K562 (cell line): ENCODE measurements around the gene TMPRSS9. TPM values are rescaled to one million over a fixed set of nuclear protein-coding genes. Genes with fewer than 3 reads are reported as not detected.
A peak's percentile ranks its signal among the peaks of the same experiment; 100 is the strongest.

Source experiments
- BCOR ChIP-seq: fragments of 450-650 bp; IDR thresholded peaks from 2 replicates; pipeline ENCODE4 v1.6.1; 2016
- CREM ChIP-seq: IDR thresholded peaks from 2 replicates; pipeline ENCODE4 v1.6.1; 2014; ENCODE audit warnings: antibody characterized with exemption, low read depth
- KLF6 ChIP-seq: fragments of 250-450 bp; sonication (Bioruptor Pico); IDR thresholded peaks from 2 replicates; pipeline ENCODE4 v1.4.0; 2020; ENCODE audit warnings: mild to moderate bottlenecking, moderate library complexity, borderline replicate concordance
- NFATC3 ChIP-seq: fragments of 450-650 bp; IDR thresholded peaks from 2 replicates; pipeline ENCODE4 v1.6.1; 2017; ENCODE audit warnings: mild to moderate bottlenecking
- NFXL1 ChIP-seq: fragments of 450-650 bp; formaldehyde crosslinking; IDR thresholded peaks from 2 replicates; pipeline ENCODE4 v1.4.0; 2021; ENCODE audit warnings: mild to moderate bottlenecking
- POLR2AphosphoS2 ChIP-seq: IDR thresholded peaks from 2 replicates; pipeline ENCODE4 v1.6.1; 2012; ENCODE audit warnings: low read length, improper control_type of control experiment
- RBM14 ChIP-seq: fragments of 200-400 bp; formaldehyde crosslinking; IDR thresholded peaks from 2 replicates; pipeline ENCODE4 v1.6.1; 2018; ENCODE audit warnings: low read depth, mild to moderate bottlenecking, low read length, moderate library complexity, borderline replicate concordance; ENCODE audit not compliant: insufficient read depth
- ZNF24 ChIP-seq: fragments of 450-650 bp; IDR thresholded peaks from 2 replicates; pipeline ENCODE4 v1.6.1; 2016
- ZNF589 ChIP-seq: fragments of 200-800 bp; sonication (Bioruptor generic); IDR thresholded peaks from 2 replicates; pipeline ENCODE4 v1.6.1; 2016; ENCODE audit warnings: low read depth, missing genetic modification characterization, missing compliant biosample characterization
- polyA plus RNA-seq, 8 experiments: library from polyadenylated mRNA; depleted of rRNA in 4 of 8; stranded (reverse) in 5 of 8; unstranded in 3 of 8; fragments of >200 nt; fragmentation: Nextera tagmentation in 2 of 8; fragmentation: Illumina TruSeq in 1 of 8; extraction: Ambion mirVana in 2 of 8; extraction: Trizol in 1 of 8; gene quantifications; 2 replicates each; pipeline versions ENCODE4 v1.2.1 to v1.2.3, GENCODE V29; 2011 to 2014; ENCODE audit warnings: inconsistent platforms in 1 of 8, missing spikeins in 1 of 8
- total RNA-seq, 7 experiments: library from RNA; depleted of rRNA in 6 of 7; stranded (reverse); fragments of >200 nt in 6 of 7; fragmentation: Illumina TruSeq in 2 of 7; extraction: Trizol in 2 of 7; gene quantifications; 2 replicates each; pipeline versions ENCODE4 v1.2.1 to v1.2.3, GENCODE V29; 2011 to 2021; ENCODE audit warnings: low replicate concordance in 1 of 7
- TF ChIP-seq, protein P1 (sequence below): fragments of 250-450 bp; sonication (Bioruptor Pico); IDR thresholded peaks from 2 replicates; pipeline ENCODE4 v1.8.0; 2022; ENCODE audit warnings: moderate library complexity, mild to moderate bottlenecking, inconsistent platforms
- TF ChIP-seq, protein P2 (sequence below): fragments of 250-450 bp; sonication (Bioruptor Pico); IDR thresholded peaks from 2 replicates; pipeline ENCODE4 v1.9.0; 2021; ENCODE audit warnings: mild to moderate bottlenecking, inconsistent platforms
- TF ChIP-seq, protein P3 (sequence below): fragments of 250-450 bp; sonication (Bioruptor Pico); IDR thresholded peaks from 2 replicates; pipeline ENCODE4 v1.8.0; 2022; ENCODE audit warnings: moderate library complexity, mild to moderate bottlenecking, inconsistent platforms

TMPRSS9 gene
- total and polyA plus RNA-seq, 9 of the 15 experiments (the other 6 are each of a cell fraction or from before 2014, with no cell fraction given), result 0.01 to 0.03 TPM; not detected in 7

DNA sequence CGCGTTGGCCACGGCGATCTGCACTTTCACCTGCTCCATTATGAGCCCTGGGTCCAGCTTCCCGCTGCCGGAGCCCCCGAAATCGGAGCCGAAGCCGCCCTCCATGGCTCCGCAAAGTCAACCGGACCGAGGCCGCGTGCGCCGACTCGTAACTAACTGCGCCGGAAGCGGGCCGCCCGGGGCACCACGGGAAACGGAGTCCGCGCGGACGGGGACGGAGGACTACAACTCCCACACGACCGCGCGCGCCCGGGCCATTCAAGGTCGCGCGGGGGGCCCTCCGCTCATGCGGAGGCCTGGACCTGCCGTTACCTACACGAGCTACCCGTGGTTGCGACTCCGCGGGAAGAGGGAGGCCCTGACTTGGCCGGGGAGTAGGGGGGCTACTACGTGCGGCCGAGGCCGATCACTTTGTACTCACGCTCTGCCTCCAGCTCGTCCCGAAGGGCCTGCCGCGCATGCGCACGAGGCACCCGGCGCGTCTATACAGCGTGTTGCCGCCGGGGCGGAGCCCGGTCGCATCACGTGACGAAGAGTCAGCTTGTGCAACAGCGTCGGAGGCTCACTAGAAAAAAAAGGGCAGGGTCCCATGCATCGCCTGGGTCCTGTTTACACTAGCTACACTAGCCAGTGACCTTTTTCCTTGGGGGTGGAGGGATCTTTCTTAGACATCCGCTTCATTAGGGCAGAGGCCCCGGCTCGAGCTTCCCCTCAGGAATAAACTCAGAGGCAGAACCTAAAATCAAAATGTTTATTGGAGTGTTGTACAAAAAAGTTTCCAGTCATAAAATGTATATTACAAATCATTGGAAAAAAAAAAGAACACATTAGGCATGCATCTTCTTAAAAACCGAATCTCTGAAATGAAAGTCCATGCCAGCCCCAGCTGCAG is 67.6 kb downstream of the TMPRSS9 start, which contains the start of gene TIMM13 (continued):
- TF ChIP-seq NFXL1 (CRISPR knock-in tag) (no peak), CREM (peak; percentile 96), KLF6 (no peak; the same call in 1 of the 2 replicates), RBM14 (no peak), POLR2AphosphoS2 (peak; percentile 98), NFATC3 (no peak), ZNF24 (no peak), BCOR (no peak), ZNF589 (CRISPR knock-in tag) (peak; percentile 77; the same call in 1 of the 2 replicates)
- TF ChIP-seq, protein P1, sequence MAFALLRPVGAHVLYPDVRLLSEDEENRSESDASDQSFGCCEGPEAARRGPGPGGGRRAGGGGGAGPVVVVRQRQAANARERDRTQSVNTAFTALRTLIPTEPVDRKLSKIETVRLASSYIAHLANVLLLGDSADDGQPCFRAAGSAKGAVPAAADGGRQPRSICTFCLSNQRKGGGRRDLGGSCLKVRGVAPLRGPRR (CRISPR knock-in tag), result no peak
- TF ChIP-seq, protein P2, sequence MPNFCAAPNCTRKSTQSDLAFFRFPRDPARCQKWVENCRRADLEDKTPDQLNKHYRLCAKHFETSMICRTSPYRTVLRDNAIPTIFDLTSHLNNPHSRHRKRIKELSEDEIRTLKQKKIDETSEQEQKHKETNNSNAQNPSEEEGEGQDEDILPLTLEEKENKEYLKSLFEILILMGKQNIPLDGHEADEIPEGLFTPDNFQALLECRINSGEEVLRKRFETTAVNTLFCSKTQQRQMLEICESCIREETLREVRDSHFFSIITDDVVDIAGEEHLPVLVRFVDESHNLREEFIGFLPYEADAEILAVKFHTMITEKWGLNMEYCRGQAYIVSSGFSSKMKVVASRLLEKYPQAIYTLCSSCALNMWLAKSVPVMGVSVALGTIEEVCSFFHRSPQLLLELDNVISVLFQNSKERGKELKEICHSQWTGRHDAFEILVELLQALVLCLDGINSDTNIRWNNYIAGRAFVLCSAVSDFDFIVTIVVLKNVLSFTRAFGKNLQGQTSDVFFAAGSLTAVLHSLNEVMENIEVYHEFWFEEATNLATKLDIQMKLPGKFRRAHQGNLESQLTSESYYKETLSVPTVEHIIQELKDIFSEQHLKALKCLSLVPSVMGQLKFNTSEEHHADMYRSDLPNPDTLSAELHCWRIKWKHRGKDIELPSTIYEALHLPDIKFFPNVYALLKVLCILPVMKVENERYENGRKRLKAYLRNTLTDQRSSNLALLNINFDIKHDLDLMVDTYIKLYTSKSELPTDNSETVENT (CRISPR knock-in tag), result 0 out of 2 replicates have a peak, but pooled peaks have one; percentile 71
- TF ChIP-seq, protein P3, sequence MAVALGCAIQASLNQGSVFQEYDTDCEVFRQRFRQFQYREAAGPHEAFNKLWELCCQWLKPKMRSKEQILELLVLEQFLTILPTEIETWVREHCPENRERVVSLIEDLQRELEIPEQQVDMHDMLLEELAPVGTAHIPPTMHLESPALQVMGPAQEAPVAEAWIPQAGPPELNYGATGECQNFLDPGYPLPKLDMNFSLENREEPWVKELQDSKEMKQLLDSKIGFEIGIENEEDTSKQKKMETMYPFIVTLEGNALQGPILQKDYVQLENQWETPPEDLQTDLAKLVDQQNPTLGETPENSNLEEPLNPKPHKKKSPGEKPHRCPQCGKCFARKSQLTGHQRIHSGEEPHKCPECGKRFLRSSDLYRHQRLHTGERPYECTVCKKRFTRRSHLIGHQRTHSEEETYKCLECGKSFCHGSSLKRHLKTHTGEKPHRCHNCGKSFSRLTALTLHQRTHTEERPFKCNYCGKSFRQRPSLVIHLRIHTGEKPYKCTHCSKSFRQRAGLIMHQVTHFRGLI, result no peak
